Measurements from ENCODE around the gene DMKN.
A peak's percentile ranks its signal among the peaks of the same experiment; 100 is the strongest.

Gene DMKN

DNA sequence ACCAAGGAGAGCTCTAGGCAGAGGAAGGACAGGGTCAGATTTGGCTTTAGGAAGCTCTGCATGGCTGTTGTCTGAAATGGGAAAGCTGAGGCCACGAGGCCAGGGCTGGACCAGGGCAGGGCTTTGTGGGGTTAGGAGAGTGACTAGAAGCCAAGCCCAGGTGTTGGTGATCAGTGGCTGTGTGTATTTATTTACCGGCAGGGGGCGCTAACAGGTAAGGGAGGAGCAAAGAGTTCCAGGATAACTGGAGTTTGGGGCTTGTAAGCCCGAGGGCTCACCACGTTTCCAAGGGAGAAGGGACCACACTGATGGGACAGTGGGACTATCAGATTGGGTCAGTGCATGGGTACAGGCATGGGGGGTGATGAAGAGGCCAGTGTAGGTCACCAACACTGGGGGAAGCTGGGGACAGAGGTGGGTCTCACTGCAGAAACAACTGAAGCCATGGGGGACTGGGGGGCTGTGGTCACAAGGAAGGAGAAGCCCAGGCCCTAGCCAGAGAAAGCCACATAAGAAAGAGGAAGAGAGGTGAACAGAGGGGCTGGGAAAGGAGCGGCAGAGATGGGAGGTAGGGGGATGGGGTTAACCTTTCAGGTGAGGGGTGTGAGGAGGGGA, 35.8 kb upstream of the DMKN start:
- DNase-seq = peak; percentile 69

DNA sequence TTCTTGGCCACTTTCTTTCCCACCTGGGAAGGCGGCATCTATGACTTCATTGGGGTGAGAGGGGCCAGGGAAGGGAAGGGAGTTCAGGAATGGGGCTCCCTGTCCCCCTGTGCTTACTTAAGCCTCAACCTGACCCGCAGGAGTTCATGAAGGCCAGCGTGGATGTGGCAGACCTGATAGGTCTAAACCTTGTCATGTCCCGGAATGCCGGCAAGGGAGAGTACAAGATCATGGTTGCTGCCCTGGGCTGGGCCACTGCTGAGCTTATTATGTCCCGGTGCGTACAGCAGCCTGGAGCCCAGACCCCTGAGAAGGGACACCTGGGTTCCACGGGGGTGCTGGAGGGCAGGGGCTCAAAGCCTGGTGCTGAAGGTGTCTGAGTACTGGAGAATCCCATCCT, 33.1 kb upstream of the DMKN start:
- DNase-seq = no peak

DNA sequence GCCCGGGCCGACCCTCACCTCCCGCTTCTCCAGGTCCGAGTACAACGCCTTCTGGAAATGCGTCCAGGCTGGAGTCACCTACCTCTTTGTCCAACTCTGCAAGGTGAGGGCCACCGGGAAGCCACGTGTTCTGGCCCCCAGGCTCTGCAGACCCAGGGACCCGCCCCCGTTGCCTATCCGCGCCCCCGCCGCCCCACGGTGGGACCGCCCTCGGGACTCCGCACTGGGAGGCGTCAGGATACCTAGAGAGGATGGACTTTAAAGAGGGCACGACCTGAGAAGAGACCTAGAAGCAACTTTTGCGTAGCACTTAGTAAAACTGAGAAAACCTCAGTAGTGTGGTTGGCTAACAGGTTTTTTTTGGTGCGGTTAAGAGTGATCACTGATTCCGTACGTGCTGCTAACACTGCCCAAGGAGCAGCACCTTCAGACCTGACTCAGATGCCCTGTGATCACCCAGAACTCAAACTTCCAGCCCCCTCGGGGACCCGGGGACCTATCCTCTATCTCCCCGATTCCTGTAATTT, 32.5 kb upstream of the DMKN start:
- DNase-seq = no peak

DNA sequence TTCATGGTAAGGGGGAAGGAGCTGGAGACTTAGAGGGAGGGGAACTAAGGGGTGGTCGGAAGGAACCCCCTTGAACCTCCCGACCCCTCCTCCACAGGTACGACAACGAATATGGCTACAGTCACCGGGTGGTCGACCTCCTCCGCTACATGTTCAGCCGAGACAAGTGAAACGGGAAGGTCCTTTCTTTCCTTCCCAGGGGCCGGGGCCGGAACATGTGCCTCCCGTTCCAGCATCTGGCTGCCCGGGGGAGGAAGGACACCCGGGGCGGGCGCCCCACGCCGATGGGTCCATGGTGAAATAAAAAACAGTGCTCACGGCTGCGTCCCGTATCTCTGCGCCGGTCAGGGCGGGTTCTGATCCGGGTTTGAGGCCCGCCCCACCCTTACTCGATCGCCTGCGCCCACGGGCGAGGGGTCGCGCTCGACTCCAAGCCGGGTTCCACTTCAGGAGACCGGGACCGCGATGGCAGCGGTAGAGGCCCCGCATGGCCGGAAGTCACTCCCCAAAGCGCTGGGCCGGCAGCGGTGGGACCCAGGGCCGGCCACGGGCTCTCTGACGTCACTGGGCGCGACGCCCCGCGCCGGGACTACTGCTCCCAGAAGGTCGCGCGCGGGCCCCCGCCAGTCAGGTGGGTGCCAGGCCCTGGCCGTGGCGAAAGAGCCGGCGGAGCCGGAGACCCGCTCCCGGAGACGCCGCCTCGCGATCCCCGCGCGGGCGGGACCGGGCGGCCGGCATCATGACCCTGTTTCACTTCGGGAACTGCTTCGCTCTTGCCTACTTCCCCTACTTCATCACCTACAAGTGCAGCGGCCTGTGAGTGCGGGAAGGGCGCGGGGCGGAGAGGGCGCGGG, 31.8 kb upstream of the DMKN start, which contains the start of gene TMEM147:
TSS of gene TMEM147 (plus strand) at position 626 of the 854 bp plus-strand sequence. CDS start at position 740, 114 bp downstream.
- peak; percentile 90 for DNase-seq

DNA sequence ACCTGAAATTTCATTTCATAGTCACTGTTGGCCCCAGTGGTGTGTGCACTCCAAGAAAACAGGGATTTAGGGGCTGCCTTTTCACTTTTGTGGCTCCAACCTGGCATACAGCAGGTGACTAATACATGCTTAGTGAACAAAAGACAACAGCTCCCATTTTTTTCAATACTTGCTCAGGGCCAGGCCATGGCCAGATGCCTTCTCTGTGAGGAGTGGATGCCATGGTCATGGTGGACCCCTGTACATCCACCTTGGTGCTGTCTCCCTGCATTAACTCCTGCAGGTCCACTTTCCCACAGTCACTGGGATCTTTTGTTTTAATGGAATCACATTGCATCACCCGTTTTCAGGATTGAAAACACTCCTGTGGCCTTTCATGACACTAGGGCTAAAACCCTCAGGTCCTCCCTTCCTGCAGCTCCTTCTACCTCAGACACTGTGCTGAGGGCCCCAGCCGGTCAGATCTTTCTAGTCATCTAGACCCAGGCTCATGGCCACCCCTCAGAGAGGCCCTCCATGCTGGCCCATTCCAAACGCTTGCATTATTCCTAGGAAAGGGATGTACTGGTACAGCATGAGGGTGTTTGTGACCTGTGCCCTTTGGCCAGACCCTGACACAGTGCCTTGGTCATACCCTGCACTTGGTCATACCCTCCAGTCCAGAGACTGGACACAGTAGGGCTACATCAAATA, 30.8 kb upstream of the DMKN start:
- DNase-seq = no peak

DNA sequence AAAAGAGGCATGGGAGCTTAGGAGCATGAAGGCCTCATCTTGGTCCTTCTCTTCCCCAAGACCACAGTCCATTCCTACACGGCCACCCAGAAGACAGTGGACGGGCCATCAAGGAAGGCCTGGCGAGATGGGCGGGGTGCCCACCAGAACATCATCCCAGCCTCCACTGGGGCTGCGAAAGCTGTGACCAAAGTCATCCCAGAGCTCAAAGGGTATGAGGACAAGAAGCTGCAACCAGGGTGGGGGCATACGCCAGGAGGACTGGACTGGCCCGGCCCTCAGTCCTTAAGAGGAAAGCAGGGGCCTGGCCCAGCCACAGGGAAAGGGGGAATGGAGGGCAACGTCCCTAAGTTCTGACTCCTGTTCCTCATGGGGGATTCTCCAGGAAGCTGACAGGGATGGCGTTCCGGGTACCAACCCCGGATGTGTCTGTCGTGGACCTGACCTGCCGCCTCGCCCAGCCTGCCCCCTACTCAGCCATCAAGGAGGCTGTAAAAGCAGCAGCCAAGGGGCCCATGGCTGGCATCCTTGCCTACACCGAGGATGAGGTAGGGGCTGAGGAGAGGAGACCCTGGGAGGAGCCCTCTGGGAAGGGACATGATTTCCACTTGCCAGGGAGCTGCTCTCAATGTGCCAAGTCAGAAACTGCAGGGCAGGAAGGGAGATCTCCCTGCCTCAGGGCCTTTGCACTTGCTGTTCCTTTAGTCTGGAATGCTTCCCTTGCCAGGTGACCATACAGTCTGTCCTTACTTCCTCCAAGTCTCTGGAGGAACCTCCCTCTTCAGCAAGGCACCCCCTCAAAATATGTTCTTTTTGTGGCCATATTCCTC, 30.0 kb upstream of the DMKN start:
- no peak for DNase-seq

DNA sequence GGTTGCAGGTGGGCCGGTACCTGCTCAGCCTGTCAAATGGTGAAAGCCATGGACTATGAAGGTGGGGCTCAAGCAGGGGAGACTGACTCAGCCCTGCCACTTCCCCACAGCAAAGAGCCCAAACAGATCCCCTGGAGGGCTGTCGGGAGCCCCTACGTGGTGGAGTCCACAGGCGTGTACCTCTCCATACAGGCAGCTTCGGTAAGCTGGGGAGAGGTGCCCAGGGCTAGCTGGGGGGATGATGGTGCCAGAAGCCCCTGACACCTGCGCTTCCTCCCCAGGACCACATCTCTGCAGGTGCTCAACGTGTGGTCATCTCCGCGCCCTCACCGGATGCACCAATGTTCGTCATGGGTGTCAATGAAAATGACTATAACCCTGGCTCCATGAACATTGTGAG, 28.8 kb upstream of the DMKN start:
- no peak for DNase-seq

DNA sequence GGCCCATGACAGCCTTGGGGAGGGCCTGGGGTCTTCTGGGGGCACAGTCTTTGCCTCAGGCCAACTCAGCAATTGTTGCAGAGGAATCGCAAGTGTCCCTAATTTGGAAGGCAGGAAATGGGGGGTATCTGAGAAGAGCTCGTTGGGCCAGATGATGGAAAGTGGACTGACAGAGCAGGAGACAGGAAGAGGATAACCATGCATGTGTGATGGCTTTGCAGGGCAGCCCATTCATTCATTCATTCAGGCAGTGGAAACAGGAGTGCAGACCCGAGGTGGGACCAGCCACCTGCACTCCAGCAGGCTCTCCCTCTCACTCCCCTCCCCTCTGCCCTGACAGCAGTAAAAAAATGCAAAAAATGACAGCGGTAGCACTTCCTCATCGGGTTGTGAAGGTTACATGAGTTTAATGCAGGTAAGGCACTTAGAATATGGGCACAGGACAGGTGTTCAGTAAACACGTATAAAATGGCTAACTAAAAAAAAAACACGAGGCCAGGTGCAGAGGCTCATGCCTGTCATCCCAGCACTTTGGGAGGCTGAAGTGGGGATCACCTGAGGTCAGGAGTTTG, 27.0 kb upstream of the DMKN start:
- DNase-seq = no peak

DNA sequence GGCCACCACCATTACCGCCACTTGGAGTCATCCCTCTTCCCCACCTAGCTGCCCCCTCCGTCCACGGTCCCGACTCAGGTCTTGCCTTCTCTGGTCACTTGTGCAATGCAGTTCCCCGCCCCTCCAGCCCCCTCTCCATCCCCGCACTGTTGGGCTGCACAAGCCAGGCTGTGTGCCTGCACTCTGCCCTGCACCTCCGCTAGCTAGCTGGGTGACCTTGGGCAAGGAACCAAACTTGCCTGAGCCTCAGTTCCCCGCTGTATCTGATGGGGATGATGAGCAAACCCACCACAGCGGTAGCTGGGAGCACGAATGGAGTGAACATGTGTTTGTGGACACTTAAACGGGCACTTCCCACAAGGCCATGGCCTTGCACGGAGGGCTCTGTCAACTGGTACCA, 26.4 kb upstream of the DMKN start:
- DNase-seq = no peak

DNA sequence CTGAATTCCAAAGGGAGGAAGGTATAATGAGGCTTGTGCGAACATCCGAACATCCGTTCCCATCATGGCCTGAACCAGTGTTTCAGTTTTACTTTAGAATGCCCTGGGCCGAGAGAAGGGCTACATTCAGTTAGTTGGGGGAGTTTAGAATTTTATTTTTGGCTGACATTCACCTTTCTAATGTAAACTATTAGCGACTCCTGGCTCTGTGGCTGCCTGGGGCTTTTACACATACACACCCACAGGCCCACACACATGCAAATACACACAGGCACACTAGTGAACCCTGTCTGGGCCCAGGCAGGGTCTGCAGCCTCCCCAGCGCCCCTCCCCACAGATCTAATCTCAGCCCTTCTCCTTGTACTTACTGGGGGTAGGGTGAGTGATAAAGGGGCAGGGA, 25.9 kb upstream of the DMKN start:
- no peak for DNase-seq

DNA sequence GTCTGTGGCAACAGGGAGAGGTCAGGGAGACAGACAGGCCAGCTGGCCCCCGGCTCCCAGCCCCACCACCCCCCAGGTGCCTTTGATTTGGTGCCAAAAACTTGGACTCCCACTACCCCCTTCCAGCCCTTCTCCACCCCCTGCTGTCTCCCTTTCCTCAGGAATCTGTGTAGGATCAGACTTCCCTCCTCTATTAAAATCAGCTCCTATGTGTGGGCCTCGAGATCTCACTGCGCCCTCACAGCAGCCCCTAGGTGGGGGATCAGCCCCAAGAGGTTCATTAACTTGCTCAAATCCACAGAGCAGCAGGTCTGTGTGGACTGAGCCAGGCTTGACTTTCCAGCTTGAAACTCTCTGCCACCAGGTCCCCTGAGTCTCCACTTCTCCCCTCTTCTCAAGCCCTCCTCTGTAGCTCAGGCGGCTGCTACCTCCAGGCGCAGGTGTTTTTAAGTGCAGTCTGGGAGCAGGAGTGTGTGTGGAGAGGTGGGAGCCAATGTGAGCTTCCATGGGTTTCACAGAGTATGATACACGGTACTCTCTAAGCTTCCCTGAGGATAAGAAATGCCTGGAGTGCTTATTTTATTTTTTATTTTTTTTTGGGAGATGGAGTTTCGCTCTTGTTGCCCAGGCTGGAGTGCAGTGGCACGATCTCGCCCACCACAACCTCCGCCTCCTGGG, 21.5 kb upstream of the DMKN start:
- DNase-seq = no peak

DNA sequence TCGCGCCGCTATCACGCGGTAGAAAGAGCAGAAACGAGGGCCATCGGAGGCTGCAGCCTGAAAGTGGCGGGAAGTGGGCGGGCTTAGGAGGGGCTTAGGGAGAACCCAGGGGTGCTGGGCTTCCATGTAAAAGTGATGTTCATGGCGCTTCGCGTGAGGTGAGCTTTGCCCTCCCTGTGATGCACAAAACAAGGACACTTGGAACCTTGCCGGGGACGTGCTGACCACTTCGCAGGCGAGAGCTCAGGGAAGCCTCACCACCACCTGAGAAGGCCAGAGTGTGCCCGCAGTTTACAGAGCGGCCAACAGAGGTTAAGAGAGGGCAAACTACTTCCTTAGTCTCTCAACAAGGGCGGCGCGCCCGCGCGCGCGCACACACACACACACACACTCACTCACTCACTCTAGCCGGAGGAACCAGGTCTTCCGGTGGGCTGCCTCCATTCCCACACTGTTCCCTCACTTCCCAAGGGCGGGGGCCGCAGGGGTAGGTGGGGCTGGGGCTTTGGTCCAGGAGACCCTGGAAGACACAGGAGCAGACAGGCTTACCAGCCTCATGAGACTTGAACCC, 20.5 kb upstream of the DMKN start:
- peak; percentile 21 for DNase-seq

DNA sequence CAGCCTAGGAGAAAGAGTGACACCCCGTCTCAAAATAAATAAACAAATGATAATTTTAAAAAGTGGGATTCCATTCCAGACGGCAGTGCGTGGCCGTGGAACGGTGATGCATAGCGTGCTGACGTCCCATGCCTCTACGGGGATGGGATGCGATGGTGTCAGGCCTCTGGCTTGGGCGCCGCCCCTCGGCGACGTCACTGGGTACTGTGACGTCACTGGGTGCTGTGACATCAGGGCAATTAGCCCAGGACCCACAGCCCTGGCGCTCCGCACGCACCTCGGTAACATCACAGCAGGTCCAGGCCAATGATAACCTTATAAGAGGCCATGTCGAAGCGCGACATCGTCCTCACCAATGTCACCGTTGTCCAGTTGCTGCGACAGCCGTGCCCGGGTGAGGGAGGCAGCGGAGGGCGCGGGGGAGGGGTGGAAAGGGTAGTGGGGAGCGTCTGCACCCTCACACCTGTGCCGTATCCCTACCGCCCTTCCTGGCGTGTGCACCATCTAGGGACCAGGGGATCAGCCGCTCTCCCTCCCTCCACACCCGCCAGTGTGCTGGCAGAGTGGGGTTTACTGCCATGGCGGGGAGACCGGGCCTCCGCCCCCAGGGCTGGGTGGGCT, 19.9 kb upstream of the DMKN start, which contains the start of gene GAPDHS:
TSS of gene GAPDHS (plus strand) at position 256 of the 621 bp plus-strand sequence. CDS start at position 328, 72 bp downstream.
- DNase-seq = no peak

DNA sequence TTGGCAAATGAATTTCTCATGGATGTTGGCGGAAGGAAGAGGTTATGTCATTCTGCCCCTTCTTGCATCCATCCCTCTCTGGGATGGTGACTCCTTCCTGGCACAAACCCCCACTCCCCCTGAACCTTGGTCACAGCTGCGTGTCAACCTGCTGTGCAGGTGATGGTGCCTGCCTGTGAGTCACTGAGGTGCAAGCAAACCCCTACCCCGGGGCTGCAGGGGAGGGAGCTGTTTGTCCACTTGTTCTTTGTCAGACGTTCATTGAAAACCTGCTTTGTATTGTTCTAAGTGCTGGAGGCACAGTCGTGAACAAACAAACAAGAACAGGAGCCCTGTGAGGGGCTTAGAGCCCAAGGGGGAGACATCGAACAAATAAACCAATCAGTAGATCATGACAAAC, 17.8 kb upstream of the DMKN start:
- DNase-seq = no peak

DNA sequence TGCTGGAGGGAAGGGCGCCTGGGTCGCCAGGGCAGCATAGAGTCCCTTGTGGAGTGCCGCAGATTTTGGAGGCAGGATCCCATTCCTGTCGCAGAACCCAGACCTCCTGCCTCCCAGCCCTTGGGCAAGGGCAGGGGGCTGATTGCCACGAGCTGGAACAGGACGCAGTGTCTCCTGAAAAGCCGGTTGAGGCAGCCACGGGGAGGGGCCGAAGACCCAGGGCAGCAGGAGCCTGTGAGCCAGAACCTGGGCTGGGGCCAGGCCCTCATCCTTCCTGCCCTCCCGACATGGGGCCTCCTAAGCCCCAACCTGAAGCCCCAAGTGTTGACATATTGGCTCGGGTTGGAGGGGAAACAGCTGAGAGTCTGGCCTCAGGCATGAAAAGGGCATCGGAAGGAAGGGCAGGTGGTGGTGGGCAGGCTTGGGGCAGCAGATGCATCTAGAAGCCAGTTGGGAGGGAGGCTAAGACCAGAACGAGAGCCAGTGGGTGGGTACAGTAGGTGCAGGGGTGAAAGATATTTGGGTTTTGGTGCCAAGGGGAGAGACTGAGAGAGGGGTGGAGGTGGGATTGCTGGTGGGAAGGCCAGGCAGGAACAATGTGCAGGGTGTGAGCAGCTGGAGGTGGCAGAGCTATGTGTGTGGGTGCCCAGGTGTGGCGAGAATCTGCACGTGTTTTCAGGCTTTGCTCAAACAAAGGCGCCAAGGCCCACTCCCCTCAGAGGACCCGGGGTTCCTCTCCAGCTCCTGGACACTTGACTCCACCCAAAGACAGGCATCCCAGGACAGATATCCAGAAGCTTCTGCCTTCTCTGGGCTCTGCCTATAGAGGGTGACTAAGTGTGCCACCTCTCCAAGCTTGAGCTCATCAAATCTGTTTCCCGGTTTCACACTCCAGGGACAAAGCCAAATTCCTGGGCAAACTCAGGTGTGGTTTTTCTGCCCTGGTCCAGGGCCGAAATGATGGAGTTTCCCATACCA, 16.1 kb upstream of the DMKN start:
- no peak for DNase-seq

DNA sequence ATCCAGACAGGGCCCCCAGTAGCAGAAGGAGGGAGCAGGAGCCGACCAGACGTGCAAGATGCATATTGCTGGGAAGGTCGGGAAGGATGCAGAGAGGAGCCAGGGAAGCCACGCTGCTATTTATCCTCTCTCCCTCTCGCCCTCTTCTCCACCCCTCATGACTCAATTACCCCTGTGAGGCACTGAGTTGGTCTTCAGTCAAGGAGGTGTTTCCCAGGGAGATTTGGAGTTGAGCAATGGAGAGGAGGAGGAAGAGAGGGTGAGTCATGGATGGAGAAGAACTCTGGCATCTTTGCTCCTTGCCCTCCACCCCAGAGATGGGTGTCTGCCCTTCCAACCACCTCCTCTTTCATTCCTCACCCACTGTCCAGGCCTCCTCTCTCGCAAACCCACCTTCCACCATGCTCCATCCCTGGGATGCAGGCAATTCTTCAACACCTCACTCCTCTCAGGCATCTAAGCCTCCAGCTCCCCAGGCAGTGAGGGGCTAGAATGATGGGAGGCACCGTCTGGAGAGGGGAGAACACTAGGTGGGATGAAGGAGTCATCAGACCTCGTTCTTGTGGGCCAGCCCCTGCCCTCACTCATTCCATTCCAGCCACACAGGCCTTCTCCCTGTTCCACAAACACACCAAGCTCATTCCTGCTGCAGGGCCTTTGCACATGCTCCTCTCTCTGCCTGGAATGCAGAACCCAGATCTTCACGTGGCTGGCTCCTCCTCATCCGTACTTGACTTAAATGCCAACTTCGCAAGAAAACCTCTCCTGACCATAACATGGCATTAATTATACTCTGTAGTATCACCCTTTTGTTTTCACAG, 15.0 kb upstream of the DMKN start, which contains the start of gene SBSN:
TSS of gene SBSN (minus strand) at position 94 of the 821 bp plus-strand sequence. CDS start at position 64, 30 bp downstream.
- DNase-seq = peak; percentile 67

DNA sequence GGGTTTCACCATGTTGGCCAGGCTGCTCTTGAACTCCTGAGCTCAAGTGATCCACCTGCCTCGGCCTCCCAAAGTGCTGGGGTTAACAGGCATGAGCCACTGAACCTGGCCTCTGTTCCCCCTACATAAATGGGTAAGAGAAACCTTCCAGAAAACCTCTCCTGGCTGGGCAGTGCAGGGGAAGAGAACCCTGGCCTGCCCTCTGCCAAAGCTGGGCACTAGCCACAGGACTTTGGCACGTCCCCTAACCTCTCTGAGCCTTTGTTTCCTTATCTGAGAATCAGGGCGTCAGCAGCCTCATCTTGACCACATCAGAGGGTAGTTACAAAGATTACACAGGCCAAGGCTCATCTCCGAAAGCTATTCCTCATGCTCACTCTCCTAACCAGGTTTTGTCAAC, 12.4 kb upstream of the DMKN start:
- no peak for DNase-seq
